Right atrium auricular region (tissue), 2 donors: ENCODE results near the gene SLC2A13. TPM values are rescaled to one million over a fixed set of nuclear protein-coding genes. Genes with fewer than 3 reads are reported as not detected.

Source experiments
- DNase-seq: peaks from one replicate; pipeline ENCODE4 v3.0.0-alpha.2; 2019; ENCODE audit warnings: low spot score
- H3K27ac ChIP-seq, 2 donors: fragments of 200-600 bp; sonication (generic); 1 replicate in 1 of 2; 2 replicates in 1 of 2; pipeline ENCODE4 v1.5.1; 2016 to 2019
- H3K27me3 ChIP-seq, 2 donors: fragments of 200-600 bp; sonication (generic); one replicate each; pipeline versions ENCODE4 v1.5.1 to v1.6.0; 2017 to 2019
- H3K36me3 ChIP-seq: fragments of 200-600 bp; sonication (generic); one replicate; pipeline ENCODE4 v1.5.1; 2016
- H3K4me1 ChIP-seq, 2 donors: fragments of 200-600 bp; sonication (generic); one replicate each; pipeline versions ENCODE4 v1.5.1 to v1.6.0; 2017 to 2019
- H3K4me3 ChIP-seq, 2 donors: fragments of 200-600 bp; sonication (generic); 1 replicate in 1 of 2; 2 replicates in 1 of 2; pipeline ENCODE4 v1.5.1; 2017 to 2019; ENCODE audit warnings: mild to moderate bottlenecking in 1 of 2, moderate library complexity in 1 of 2
- H3K9me3 ChIP-seq, 2 donors: fragments of 200-600 bp; sonication (generic); one replicate each; pipeline ENCODE4 v1.5.1; 2019
- total RNA-seq, 2 donors: library from RNA; depleted of rRNA; stranded (reverse); fragments of >200 nt; gene quantifications; one replicate each; pipeline ENCODE4 v1.1.0, GENCODE V29; 2016
- TF ChIP-seq, protein P1 (sequence below), 2 donors: fragments of 200-600 bp; sonication (generic); IDR thresholded peaks; one replicate each; pipeline ENCODE4 v1.5.1; 2019; ENCODE audit warnings: antibody characterized with exemption in 2 of 2

SLC2A13 gene
- total RNA-seq, 2 donors from 2014 or later, result 8.8 to 14.6 TPM

DNA sequence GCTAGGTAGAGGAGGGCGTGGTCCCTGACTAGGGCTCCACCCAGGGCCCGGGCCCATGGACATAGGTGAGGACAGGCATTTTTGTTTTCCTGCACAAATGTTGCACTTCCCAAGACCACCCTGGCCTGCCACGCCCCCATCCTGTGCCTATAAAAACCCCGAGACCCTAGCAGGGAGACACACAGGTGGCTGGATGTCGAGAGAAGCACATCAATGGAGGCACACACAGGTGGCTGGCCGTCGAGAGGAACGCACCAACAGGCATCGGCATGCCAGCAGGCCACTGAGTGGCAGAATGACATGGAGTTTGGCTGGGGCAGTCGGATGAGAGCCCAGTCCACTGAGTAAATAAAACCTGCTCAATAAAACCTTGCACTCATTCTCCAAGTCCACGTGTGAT is 328.4 kb downstream of the SLC2A13 start:
- no peak overlapping the region for H3K27ac ChIP-seq
- TF ChIP-seq, protein P1, sequence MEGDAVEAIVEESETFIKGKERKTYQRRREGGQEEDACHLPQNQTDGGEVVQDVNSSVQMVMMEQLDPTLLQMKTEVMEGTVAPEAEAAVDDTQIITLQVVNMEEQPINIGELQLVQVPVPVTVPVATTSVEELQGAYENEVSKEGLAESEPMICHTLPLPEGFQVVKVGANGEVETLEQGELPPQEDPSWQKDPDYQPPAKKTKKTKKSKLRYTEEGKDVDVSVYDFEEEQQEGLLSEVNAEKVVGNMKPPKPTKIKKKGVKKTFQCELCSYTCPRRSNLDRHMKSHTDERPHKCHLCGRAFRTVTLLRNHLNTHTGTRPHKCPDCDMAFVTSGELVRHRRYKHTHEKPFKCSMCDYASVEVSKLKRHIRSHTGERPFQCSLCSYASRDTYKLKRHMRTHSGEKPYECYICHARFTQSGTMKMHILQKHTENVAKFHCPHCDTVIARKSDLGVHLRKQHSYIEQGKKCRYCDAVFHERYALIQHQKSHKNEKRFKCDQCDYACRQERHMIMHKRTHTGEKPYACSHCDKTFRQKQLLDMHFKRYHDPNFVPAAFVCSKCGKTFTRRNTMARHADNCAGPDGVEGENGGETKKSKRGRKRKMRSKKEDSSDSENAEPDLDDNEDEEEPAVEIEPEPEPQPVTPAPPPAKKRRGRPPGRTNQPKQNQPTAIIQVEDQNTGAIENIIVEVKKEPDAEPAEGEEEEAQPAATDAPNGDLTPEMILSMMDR (IDR thresholded peaks at IDR 0.05), result no peak
- DNase-seq, result no peak
- no peaks in the 10 kb centered on the region for H3K27me3 ChIP-seq
- no peaks in the 10 kb centered on the region for H3K9me3 ChIP-seq
- H3K4me3 ChIP-seq, result no peak overlapping the region
- no peaks in the 10 kb centered on the region for H3K36me3 ChIP-seq
- no peaks in the 10 kb centered on the region for H3K4me1 ChIP-seq

DNA sequence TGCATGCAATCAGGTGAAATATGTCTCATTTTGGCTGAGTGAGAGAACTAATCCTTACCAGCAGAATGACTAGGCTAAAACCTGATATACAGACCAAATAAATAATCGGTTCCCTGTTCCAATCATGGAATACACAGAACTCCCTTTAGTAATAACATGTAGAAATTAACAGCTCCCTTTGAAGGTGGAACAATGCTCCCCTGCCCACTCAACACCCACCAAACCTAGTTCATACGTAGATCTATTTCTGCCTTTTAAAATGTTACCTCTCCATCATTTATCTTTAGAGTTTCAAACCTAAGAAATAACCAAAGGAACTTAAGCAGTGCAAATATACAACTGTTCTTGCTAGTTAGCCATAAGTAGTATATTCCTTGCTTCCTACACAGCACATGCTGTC is 332.6 kb downstream of the SLC2A13 start:
- no peak overlapping the region for H3K27ac ChIP-seq
- no peaks in the 10 kb centered on the region for H3K36me3 ChIP-seq
- H3K27me3 ChIP-seq, result no peaks in the 10 kb centered on the region
- no peaks in the 10 kb centered on the region for H3K4me1 ChIP-seq
- no peak for DNase-seq
- TF ChIP-seq, protein P1 (IDR thresholded peaks at IDR 0.05), result no peak
- H3K9me3 ChIP-seq, result no peaks in the 10 kb centered on the region
- H3K4me3 ChIP-seq, result no peak overlapping the region

DNA sequence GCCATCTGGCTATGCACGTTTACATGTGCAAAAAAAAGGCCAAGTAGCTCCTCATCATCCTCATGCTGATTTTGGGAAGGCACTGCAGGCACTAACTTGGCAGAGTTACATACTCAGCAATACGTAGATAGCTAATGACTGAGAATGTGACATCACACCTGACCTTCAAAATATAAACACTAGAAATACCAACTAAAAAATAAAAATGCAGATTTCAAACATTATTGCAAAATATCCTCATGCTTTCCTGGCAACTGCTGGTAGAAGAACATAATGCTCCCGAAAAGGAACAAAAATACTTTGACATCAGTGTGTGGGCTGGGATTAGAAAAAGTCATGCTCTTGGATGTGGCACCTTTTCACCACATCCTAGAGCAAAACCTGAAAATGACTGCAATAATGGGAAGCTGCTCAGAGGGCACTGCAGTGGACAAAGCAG is 333.0 kb downstream of the SLC2A13 start:
- no peak for DNase-seq
- TF ChIP-seq, protein P1 (IDR thresholded peaks at IDR 0.05), result no peak
- no peaks in the 10 kb centered on the region for H3K9me3 ChIP-seq
- no peaks in the 10 kb centered on the region for H3K36me3 ChIP-seq
- no peaks in the 10 kb centered on the region for H3K27me3 ChIP-seq
- H3K27ac ChIP-seq, result no peak overlapping the region
- no peak overlapping the region for H3K4me3 ChIP-seq
- H3K4me1 ChIP-seq, result no peaks in the 10 kb centered on the region

DNA sequence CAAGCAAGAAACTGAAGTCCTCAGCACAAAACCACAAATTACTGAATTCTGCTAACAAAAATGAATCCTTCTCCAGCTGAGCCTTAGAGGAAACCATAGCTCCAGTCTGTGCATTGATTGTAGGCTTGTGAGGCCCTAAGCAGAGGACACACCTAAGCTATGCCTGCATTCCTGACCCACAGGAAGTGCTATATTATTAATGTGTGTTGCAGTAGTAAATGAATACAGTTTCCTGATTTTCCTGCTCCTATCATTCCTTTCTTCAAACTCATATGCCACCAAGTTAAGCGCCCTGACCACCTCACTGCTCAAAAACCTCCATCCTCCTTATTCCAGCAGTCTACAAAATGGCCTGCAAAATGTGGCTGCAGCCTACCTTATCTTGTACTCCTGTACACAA is 334.4 kb downstream of the SLC2A13 start:
- Histone ChIP-seq H3K4me1 (no peaks in the 10 kb centered on the region), H3K9me3 (peaks cover 0 to 6% of the 10 kb centered on the region in 2 donors), H3K27me3 (no peaks in the 10 kb centered on the region), H3K4me3 (no peak overlapping the region), H3K36me3 (no peaks in the 10 kb centered on the region), H3K27ac (no peak overlapping the region)
- TF ChIP-seq, protein P1 (IDR thresholded peaks at IDR 0.05), result no peak
- no peak for DNase-seq

DNA sequence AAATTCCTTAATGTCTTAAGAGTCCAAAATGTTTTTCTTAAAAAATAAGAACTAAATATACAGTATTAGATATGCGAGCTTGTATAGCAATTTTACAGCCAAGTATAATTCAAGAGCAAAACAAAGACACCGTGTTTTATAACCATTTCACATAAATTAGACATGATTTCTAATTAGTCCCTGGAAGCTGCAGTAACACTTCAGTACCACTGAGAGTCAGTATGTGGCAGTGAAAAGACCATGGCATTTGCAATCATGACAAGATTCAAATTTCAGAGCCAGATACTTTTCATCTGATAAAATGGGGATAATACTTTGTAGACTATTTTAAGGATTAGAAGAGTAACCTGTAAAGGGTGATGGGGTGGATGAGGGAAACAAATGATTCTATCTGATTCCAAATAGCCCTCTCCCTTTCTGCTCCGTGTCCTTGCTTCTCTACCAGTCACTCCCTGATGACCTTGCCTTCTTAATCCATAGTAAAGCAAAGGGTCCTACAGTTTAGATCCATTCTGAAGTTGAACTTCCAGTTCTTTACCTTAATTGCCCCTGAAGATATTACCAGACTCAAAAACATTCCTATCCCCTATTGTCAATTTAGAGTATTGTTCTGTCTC is 340.8 kb downstream of the SLC2A13 start:
- Histone ChIP-seq H3K36me3 (no peaks in the 10 kb centered on the region), H3K27me3 (no peaks in the 10 kb centered on the region), H3K4me3 (no peak overlapping the region), H3K4me1 (no peaks in the 10 kb centered on the region), H3K27ac (no peak overlapping the region), H3K9me3 (peaks cover 0 to 6% of the 10 kb centered on the region in 2 donors)
- DNase-seq, result no peak
- TF ChIP-seq, protein P1 (IDR thresholded peaks at IDR 0.05), result peak; percentile 63 to 76

DNA sequence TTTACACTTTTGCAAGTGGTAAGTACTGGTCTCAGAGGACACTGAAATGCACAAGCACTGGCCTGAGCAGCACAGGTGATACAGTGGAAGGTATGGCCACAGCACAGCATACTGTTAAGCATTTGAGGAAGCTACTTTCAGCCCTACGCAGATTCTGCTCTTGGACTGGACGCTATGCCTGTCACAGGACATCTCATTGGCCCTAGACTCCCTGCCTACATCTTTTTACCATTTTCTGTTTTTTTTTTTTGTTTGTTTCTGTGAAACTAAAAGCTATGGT is 342.1 kb downstream of the SLC2A13 start:
- H3K4me1 ChIP-seq, result no peaks in the 10 kb centered on the region
- TF ChIP-seq, protein P1 (IDR thresholded peaks at IDR 0.05), result no peak
- no peaks in the 10 kb centered on the region for H3K27me3 ChIP-seq
- no peak overlapping the region for H3K4me3 ChIP-seq
- H3K9me3 ChIP-seq, result peaks cover 0 to 6% of the 10 kb centered on the region in 2 donors
- no peaks in the 10 kb centered on the region for H3K36me3 ChIP-seq
- no peak overlapping the region for H3K27ac ChIP-seq
- DNase-seq, result no peak
